Astrocyte of the spinal cord (primary cell): ENCODE results near the gene SPEG.

ENCODE experiments used
- DNase-seq: peaks from one replicate; pipeline ENCODE4 v3.0.0; 2011; ENCODE audit warnings: low read depth, low spot score
- H3K4me3 ChIP-seq: 2 replicates; pipeline ENCODE4 v1.5.1; 2011; ENCODE audit warnings: low read depth, mild to moderate bottlenecking, low read length, moderate library complexity
- in situ Hi-C: cut with HindIII; loops from 2 replicates; pipeline ENCODE4 v1.10.0; 2017; ENCODE audit warnings: low sequenced_read_pairs
- TF ChIP-seq, protein P1 (sequence below): IDR thresholded peaks from 2 replicates; pipeline ENCODE4 v1.5.1; 2012; ENCODE audit warnings: low read depth, mild to moderate bottlenecking, low read length, inconsistent platforms

SPEG gene

DNA sequence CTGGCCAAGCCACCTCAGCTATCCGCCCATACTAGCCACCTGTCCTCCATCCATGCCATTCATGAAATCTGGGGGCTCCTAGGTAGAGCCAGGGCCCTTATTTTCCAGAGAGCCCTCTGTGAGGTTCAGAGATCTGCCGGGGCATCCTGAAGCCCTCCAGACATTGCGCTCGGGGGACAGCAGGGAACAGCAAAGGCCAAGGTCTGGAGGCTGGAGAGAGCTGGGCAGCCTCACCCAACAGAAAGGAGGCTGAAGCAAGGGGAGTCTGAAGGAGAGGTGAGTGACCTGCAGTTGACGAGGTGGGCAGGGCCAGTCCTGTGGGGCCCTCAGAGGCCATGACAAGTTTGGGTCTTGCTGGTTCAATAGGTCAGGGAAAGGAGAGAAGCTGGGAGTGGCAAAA, 25.0 kb upstream of the SPEG start:
- no peak for DNase-seq
- H3K4me3 ChIP-seq: no peak overlapping the region
- in situ Hi-C loops: no loop called here
- TF ChIP-seq, protein P1, sequence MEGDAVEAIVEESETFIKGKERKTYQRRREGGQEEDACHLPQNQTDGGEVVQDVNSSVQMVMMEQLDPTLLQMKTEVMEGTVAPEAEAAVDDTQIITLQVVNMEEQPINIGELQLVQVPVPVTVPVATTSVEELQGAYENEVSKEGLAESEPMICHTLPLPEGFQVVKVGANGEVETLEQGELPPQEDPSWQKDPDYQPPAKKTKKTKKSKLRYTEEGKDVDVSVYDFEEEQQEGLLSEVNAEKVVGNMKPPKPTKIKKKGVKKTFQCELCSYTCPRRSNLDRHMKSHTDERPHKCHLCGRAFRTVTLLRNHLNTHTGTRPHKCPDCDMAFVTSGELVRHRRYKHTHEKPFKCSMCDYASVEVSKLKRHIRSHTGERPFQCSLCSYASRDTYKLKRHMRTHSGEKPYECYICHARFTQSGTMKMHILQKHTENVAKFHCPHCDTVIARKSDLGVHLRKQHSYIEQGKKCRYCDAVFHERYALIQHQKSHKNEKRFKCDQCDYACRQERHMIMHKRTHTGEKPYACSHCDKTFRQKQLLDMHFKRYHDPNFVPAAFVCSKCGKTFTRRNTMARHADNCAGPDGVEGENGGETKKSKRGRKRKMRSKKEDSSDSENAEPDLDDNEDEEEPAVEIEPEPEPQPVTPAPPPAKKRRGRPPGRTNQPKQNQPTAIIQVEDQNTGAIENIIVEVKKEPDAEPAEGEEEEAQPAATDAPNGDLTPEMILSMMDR: no peak

DNA sequence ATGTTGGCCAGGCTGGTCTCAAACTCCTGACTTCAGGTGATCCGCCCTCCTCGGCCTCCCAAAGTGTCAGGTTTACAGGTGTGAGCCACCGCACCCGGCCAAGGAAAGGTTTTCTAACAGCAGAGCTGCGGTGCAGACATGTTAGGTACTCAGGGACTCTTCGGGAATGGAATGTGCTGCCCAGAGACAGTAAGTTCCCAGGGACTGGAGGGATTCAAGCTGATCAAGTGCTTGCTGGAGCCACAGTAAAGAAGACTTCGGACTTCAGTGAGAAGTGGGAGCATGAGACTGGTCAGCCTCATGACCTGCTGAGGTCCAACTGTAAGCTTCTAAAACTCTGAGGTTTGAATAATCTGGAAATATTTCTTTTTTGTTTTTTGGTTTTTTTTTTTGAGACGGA, 24.3 kb upstream of the SPEG start:
- TF ChIP-seq, protein P1: no peak
- H3K4me3 ChIP-seq: no peak overlapping the region
- in situ Hi-C loops: no loop called here
- no peak for DNase-seq

DNA sequence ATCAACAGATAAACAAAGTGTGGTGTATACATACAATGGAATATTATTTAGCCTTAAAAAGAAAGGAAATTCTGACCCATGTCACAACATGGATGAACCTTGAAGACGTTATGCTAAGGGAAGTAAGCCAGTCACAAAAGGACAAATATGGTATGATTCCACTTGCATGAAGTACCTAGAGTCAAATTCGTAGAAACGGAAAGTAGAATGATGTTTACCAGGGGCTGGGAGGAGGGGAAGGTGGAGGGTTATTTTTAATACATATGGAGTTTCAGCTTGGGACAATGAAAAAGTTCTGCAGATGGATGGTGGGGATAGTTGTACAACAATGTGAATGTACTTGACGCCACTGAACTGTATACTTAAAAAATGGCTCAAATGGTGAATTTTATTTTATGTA, 19.8 kb upstream of the SPEG start:
- DNase-seq: no peak
- in situ Hi-C loops: no loop called here
- no peak overlapping the region for H3K4me3 ChIP-seq
- TF ChIP-seq, protein P1: no peak

DNA sequence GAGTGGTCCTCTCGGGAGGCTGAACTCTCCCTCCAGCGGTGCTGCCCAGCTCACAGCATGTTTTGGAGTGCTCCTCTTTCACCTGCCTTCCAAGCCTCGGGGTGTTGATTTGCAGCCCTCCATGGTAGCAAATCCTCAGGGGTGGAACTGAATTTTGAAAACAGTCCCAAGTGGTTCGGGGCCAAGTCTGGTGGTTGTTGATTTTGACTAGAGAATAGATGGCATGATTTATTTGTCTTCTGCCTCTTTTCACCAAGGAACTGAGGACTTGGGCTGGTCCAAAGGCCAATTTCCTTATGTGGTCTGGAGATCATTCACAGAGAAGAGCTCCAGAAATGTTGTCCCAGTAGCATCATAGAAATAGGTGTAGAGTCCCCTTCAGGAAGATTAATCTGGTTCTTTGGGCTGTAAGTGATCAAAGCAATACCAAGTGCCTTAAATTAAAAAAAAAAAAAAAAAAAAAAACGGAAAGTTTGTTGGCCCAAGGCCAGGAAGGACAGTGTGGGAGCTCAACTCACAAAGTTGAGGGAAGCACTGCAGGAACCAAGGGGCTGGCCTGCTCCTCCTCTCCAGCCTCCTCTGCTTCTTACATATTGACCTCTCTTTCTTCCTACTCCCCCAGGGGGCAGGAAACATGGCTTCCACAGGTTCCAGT, 18.9 kb upstream of the SPEG start:
- in situ Hi-C loops: no loop called here
- no peak overlapping the region for H3K4me3 ChIP-seq
- no peak for DNase-seq
- TF ChIP-seq, protein P1: no peak

DNA sequence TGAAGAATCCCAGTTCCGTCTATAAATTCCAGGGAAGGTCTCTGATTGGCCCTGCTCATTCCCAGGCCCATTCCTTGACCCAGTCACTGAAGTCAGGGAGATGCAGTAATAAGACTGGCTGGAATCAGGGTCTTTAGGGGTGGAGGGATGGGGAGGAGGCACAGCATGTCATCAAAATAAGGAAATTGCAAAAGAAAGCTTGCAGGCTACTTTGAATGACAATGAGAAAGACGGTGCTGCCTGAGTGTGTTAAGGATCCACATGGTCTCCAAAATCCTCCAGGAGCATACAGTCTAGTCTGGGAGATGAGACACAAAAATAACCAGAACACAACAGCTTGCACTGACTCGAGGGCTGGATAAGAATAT, 18.4 kb upstream of the SPEG start:
- no peak overlapping the region for H3K4me3 ChIP-seq
- in situ Hi-C loops: no loop called here
- TF ChIP-seq, protein P1: no peak
- DNase-seq: no peak

DNA sequence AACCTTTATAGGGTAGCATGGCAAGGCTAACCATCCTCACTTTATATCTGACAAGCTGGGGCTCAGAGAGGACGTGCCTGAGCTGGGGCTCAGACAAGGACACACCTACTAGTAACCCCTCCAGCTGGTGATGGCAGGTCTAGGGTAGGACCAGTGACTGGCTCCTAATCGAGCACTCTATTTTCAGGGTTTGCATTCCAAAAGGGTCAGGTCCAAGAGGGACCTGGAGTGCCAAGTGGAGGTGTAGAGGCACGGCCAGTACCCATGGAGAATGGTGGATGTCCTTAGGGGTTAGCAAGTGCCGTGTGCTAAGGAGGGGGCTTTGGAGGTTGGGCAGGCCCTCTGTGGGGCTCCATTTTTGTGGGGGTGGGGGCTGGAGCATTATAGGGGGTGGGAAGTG, 17.7 kb upstream of the SPEG start:
- DNase-seq: no peak
- TF ChIP-seq, protein P1: no peak
- H3K4me3 ChIP-seq: no peak overlapping the region
- in situ Hi-C loops: no loop called here

DNA sequence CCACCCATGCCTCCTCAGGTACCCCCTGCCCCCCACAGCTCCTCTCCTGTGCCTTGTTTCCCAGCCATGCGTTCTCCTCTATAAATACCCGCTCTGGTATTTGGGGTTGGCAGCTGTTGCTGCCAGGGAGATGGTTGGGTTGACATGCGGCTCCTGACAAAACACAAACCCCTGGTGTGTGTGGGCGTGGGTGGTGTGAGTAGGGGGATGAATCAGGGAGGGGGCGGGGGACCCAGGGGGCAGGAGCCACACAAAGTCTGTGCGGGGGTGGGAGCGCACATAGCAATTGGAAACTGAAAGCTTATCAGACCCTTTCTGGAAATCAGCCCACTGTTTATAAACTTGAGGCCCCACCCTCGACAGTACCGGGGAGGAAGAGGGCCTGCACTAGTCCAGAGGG, 17.3 kb upstream of the SPEG start:
- H3K4me3 ChIP-seq: no peak overlapping the region
- TF ChIP-seq, protein P1: no peak
- in situ Hi-C loops: no loop called here
- no peak for DNase-seq
